HL-60/S4 treated with phorbol 12-myristate 13-acetate at 8.2 ng/mL for 4 days and 3 days (cell line): ENCODE data around the gene TMEM220.

Experiments used
- in situ Hi-C: fragments of 300-500 bp; cut with MboI; formaldehyde crosslinking; loops from 2 replicates; pipeline ENCODE4 v1.15.0; 2022; ENCODE audit warnings: low sequenced_read_pairs

Gene TMEM220

DNA sequence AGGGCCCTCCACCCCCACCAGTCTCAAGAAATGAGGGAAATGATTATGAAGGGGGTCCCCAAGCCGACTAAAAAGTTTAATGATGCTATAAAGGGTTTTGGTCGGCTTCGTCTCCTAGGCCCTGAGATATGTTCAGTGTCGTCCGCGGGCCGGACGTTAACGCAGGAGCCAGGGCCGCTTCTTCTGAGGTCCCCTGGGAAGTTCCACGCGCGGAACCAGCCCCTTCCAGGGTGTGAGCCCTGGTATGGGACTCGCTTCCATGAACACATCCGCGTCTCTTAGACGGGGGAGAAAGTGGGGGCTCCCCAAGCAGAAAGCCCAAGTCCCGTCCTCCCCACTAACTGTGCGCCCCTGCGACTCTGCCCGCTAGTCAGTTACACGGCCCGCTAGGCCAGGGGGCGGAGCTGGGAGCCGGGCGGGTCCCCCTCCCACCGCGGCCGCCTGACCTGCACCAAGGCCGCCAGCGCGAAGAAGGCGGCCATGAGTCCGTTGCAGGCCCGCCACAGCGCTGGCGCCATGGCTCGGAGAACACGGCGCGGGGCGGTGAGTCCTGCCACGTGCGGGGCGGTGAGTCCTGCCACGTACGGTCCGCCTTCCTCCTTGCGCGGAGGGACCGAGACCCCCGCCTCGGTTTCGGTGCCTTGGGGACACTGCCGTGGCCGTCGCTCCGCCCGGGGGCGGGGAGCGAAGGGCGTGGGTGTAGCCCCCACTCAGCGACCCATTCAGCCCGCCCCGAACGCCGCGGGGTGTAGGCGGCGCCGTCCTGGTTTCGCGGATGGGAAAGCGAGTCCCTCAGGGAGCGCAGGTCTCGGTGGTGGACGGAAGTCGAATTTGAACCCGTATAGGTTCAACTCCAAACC is at the start of gene TMEM220:
TMEM220 (minus strand) TSS at position 690 of the 860 bp plus-strand sequence; CDS start at position 518, 172 bp downstream.
- in situ Hi-C loops, result no loop called here

DNA sequence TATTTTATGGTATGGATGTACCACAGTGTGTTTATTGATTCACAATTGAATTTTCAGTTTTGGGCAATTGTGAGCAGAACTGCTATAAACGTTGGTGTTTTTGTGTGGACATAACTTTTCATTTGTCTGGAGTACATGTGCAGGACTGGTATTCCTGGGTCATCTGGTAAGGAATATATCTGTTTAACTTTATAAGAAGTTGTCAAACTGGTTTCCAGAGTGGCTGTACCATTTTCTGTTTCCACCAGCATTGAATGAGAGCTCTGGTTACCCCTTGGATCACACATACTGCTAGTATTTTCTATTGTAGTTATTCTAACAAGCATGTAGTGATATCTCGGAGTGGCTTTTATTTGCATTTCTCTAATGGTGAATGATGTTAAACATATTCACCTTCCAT is 49.8 kb upstream of the TMEM220 start:
- in situ Hi-C loops, result no loop called here

DNA sequence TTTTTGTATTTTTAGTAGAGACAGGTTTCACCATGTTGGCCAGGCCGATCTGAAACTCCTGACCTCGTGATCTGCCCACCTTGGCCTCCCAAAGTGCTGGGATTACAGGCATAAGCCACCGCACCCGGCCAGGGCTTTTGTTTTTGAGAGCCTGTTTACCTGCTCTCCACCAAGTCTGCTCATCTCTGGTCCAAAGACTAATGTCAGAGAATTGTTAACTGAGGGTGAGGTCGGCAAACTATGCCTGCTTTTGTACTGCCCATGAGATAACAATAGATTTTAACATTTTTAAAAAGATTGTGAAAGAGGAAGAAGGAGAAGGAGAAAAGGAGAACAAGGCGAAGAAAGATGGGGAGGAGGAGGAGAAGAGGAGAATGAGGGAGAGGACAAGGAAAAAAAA is 48.1 kb upstream of the TMEM220 start:
- in situ Hi-C loops, result no loop called here

DNA sequence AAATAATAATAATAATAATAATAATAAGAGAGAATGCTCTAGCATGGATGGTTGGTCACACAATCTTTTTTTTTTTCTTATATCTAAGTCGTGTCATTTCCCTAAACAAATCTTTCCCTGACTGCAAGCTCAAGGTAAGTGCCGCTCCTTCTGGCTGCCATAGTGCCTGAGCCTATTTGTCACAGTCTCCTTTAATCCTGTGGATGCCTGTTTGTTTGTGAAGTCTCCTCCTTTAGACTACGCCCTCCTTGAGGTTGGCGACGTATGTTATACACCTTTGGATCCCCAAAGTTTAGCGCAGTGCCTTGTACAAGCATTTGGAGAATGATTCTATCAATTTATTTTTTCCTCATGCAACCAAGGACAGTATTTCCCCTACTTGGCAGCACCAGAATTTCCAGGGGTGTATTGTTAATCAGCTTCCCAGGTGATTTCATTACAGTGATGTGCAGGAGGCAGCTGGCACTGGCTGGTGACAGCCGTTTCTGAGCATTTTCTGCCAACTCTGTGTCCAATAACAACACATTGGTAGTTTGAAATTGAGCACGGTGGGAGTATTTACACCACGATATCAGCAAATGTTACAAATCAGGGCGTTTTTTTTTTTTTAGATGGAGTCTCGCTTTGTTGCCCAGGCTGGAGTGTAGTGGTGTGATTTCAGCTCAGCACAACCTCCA is 47.4 kb upstream of the TMEM220 start:
- in situ Hi-C loops, result no loop called here

DNA sequence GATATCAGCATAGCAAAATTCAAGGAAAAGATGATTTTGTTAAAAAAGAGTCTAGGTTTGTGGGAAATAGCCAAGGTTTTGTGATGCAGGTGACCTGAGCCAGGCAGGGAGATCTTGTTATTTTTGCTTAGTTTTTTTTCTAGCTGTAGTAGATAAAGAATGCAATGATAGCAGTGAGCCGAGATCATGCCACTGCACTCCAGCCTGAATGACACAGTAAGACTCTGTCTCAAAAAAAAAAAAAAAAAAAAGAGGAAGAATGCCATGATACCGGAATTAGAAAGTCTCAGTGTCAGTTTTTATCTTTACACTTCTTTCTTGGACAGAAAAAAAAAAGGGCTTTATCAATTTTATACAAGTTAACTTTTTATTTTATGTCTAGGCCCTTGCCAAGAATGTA is 46.6 kb upstream of the TMEM220 start:
- in situ Hi-C loops, result no loop called here

DNA sequence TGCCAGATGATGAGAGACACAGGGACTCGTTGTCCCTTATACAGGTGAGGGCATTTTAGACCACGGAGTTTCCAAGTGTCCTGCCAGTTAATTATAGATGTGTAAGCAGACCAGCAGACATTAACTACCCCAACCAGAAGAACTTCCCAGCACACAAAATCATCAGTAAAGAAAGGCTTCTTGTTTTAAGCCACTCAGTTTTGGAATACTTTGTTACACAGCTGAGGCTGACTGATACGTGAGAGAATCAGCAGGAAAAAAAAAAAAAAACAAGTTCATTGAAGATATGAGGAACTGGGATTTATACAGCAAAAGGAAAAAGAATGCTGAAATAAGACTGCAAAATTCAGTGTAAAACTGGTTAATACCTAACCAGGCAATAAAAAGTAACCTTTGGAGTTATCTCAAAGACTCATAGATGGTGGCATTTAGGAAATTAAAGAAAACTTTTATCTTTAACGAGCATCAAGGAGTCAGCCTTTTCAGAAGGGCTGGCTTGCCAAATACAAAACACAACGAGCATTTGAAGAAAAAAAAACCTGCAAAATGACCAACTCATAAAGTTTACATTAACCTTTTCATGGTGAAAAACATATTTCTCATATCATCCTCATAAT is 46.0 kb upstream of the TMEM220 start:
- in situ Hi-C loops, result no loop called here

DNA sequence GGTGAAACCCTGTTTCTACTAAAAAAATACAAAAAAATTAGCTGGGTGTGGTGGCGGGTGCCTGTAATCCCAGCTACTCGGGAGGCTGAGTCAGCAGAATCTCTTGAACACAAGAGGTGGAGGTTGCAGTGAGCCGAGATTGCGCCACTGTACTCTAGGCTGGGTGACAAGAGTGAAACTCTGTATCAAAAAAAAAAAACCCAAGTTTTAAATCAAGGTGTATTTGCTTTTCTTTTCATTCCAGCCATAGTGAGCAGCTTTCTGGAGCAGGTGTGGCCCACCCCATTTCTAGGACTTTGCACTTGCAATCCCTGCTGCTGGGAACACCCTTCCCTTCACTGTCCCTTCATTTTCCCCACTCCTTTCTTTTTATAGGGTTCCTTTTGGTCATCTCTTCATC is 45.2 kb upstream of the TMEM220 start:
- in situ Hi-C loops, result no loop called here

DNA sequence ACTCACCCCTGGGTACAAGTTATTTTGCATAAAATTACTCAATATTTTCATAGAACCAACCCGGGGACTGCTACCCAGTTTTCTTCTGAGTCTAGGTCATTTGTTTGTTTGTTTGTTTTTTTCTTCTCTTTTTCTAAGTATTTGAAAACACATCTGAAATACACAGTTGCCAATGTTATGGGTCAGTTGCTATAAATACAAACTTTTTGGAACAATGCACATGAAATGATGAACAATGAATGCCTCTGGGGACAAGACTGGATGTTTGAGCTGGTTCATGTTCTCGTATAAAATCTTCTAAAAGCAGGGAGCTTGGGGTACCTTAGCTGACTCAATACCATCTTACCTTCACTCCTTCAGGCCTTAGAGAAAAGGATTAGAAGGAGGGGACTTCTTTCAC is 43.6 kb upstream of the TMEM220 start:
- in situ Hi-C loops, result no loop called here

DNA sequence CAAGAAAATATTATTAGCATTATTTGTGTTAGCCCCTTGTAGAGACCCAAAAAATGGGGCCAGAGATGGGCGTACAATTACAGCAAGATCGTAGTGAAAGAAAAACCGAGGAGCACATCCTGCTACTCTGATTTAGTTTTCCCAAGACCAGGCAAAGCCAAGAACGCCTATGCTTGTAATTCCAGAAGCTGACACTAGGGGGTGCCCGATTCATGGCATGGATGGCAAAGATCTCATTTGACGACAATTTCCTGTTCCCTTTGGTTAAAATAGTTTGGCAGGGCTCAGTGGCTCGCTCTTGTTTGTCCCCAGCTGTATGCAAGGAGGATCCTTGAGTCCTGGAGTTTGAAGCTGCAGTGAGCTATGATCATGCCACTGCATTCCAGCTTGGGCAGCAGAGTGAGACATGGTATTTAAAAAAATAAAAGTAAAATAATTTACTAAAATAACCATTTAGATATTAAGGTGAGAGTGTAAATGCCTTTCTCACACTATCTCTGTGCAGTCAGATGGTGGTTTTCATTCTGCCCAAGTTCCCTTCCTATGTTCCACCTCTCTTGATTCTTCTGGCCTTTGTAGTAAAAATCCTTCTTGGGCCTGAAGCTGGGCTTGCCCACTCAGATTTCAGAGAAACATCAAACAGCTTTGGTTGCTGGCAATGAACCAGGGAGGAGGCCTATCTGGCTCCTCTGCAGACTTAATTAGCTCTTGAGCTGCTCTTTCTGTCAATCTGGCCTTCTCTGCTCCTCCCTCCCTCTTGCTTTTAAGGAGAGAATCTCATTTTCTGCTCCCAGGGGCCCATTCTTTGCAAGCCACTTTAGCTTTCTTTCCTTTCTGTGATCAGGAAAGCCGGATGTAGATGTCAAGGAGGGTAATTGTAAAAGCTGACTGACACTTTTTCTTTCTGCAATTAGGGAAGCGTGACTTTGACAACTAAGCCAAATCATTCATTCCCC is 42.9 kb upstream of the TMEM220 start:
- in situ Hi-C loops, result no loop called here

DNA sequence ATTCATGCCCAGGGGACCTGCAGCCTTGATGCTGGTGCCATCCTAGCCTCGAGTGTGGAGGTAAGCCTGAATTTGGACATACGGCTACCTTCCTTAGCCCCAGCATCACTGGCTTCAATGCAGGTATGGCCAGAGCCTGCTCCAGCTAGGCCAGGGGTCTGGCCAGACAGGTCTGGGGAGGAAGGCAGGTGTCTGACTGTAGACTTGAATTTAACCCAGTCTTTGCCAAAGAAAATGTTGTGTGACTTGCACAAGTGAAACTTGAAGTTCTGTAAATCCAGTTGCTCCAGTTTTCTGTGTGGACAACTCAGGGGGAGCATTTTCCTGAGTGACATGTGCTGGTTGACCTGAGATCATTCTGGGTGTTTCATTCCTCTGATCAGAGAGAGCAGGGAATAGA is 41.3 kb upstream of the TMEM220 start:
- in situ Hi-C loops, result no loop called here

DNA sequence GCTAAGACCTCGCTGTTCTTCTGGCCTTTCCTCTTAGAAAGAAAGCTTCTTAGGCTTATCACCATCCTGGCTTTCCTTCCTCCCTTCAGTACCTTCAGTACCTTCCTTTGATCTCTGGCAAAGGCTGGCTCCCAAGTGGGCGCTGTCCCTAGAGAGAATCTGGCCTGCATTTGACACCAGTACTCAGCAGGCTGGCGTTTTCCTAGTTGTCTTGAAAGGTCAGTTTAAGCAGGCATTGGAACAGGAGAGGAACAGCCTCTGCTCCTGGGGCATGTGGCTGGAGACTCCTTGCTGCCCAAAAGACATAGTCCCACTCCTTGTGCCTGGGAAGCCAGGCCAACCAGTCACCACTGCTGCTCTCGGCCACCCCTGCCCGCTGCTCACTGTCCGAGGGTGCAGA is 40.0 kb upstream of the TMEM220 start:
- in situ Hi-C loops, result no loop called here

DNA sequence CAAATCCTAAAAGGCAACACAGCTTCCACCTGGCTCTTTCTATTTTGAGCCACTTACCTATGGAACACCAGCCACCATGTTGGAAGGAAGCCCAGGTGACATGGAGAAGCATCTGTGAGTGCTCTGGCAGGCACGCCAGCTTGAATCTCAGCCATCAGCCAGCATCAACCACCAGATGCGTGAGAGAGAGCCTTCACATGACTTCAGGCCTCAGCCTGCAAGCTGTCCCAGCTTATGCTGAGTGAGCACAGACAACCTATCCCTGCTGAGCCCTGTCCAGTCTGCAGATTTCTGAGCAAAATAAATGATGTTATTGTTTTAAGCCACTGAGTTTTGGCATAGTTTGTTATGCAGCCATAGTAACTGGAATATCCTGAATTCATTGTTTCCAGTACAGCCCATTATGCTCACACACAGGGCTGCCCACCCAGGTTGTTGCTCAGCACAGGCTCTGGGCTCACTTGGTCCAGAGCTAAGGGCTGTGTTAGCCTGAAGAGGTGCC is 39.0 kb upstream of the TMEM220 start:
- in situ Hi-C loops, result no loop called here

DNA sequence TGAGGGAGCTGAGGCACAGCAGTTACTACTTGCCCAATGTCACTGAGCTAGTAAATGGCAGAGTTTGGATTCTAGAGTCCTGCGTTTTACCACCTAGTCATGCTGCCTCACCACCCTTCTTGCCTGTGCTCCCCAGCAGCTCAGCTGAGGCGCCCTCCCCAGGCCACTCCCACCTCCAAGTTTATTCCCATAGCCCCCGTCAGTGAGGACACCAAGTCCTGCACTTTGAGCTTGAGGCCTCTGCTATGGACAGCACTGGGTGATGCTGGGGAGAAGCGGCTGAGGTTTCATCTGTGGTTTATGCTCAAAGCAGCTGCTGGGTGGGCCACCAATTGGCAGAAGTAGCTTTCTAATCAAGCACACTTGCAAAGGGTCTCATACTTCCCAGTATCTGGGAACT is 37.4 kb upstream of the TMEM220 start:
- in situ Hi-C loops, result no loop called here

DNA sequence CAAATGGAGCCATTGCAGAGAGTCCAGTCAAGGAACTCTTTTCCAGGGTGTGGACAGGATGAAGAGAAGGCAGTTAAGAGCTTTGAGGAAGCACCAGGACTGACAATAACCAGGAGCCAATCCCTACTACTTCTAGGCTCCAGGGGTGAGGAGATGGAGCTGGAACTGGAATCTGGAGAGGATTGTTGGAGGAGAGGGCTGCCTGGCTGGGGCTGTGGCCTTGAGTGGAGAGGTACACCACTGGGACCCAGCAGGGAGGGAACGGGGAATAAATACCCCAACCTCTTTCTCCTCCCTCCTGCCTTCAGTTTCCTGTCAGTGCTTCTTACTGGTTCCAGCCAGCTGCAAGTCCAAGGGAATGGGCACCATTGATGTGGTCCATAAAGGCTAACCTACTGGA is 32.2 kb upstream of the TMEM220 start:
- in situ Hi-C loops, result no loop called here

DNA sequence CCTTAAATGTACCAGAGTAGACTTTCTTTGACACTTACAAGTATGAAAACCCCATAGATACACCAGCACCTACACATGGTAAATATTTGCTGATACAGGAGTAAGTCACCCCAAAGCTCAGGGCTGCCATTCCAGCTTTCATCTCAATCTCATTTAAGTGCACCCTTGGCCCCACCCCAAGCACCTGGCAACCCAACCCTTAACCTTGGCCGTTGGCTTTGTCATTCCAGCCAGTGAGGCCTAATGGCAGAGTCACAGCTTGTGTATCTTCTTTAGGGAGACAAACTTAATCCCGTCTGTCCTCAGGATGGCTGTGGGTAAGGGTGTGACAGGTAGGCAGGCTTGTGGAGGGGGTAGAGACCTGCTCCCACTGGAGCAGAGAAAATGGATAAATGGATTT is 31.5 kb upstream of the TMEM220 start:
- in situ Hi-C loops, result no loop called here

DNA sequence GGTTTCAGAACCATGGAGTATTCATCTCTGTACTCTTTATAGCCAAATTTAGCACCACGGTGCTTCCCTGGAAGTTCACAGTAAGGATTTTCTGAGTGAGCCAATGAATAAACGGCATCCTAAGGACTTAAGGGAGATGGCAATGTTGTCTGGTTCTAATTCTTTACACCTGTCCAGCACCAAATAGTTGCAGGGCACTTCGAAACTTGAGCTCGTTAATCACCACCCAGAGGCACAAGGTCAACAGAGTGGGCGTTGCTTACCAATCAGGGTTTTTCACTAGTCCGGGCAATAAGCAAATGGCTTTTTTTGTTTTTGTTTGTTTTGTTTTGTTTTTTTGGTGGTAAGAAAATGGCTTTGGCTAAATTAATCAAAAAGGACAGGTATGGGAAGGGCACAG is 28.2 kb upstream of the TMEM220 start:
- in situ Hi-C loops, result no loop called here

DNA sequence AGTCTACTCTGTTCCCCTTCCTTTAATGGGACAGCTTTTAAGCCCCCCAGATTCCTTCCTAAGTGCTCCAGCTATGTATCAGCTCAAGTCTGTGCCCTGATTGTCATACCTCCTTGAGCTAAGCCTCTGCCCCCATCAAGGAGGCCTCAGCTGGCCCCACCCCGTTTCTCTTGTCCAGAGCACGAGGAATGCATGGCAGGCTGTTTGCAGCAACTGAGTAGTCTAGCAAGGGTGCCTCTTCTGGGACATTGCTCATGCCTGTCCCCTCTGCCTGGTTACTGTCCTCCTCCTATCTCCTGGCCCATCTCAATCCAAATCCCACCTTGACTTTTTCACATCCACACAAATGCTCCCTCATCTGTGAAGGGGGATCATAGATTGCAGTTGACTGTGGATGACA is 27.8 kb upstream of the TMEM220 start:
- in situ Hi-C loops, result no loop called here

DNA sequence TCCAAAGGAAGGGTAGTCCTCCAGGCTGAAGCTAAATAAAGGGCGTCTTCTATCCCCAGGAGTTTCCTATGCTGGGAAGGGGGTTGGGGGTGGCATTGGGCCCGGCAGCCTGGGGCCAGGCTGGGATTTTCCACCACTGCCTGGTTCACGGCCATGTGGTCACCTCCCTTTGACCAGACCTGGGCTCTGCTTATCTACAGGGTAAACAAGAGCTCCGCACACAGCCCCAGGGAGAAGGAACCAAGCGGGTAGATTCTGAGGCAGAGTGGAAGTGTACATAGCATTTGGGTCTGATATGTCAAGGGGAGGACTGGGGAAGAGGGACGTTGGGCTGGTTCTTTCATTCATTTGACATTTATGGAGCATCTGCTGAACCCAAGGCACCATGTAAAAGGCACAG is 27.2 kb upstream of the TMEM220 start:
- in situ Hi-C loops, result no loop called here

DNA sequence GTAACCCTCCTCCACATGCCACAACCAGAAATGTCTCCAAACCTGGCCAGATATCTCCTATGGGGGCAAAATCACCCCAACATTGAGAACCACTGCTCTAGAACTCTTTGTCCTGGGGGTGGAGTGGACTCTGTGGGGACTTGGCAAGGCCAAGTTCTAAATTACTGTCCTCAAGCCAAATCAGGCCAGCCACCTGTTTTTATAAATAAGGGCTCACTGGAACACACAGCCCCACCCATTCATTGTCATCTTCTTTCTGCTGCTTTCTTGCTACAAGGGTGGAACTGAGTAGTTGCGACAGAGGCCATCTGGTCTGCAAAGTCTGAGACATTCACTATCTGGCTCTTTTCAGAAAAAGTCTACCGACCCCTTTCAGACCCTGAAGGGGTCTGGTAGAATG is 26.8 kb upstream of the TMEM220 start:
- in situ Hi-C loops, result no loop called here

DNA sequence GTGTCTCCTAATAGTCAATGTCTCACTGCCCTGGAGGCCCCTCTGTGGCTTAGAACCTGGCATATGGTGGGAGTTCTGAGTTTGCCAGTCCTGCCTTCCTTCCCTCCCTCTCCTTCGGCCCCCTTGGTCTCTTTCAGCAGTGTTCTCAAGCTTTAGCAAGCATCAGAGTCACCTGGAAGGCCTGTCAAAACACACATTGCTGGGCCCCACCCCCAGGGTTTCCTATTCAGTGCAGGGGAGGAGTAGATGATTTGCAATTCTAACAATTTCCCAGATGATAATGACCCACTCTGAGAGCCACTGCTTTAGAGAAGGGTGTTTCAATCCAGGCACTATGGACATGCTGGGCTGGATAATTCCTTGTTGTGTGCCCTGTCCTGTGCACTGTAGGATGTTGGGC is 26.4 kb upstream of the TMEM220 start:
- in situ Hi-C loops, result no loop called here
